Stomach (tissue), 9 donors: ENCODE results near the gene SEZ6L. TPM values are rescaled to one million over a fixed set of nuclear protein-coding genes. Genes with fewer than 3 reads are reported as not detected.

Source experiments
- DNase-seq, 2 donors: peaks; one replicate each; pipeline versions ENCODE4 v3.0.0 to v3.0.0-alpha.2; 2013 to 2019
- H3K27ac ChIP-seq, 5 donors: fragments of 200-600 bp in 4 of 5; sonication (generic) in 4 of 5; one replicate each; pipeline ENCODE4 v1.5.1; 2013 to 2019; ENCODE audit warnings: mild to moderate bottlenecking in 1 of 5, moderate library complexity in 1 of 5
- H3K27me3 ChIP-seq, 3 donors: fragments of 200-600 bp; sonication (generic); one replicate each; pipeline ENCODE4 v1.5.1; 2017 to 2019; ENCODE audit warnings: mixed run types in 1 of 3
- H3K36me3 ChIP-seq, 4 donors: fragments of 200-600 bp; sonication (generic); 1 replicate in 3 of 4; 2 replicates in 1 of 4; pipeline ENCODE4 v1.5.1; 2016 to 2019
- H3K4me1 ChIP-seq, 4 donors: fragments of 200-600 bp; sonication (generic); one replicate each; pipeline ENCODE4 v1.5.1; 2016 to 2019
- H3K4me3 ChIP-seq, 4 donors: fragments of 200-600 bp; sonication (generic) in 3 of 4; one replicate each; pipeline ENCODE4 v1.5.1; 2016 to 2019; ENCODE audit warnings: mild to moderate bottlenecking in 1 of 4
- H3K9me3 ChIP-seq, 4 donors: fragments of 200-600 bp; sonication (generic); one replicate each; pipeline ENCODE4 v1.5.1; 2016 to 2019
- EP300 ChIP-seq: sonication (generic); formaldehyde crosslinking; IDR thresholded peaks from one replicate; pipeline ENCODE4 v1.6.1; 2017; ENCODE audit warnings: antibody characterized with exemption
- POLR2A ChIP-seq, 4 donors: fragments of 450-650 bp; IDR thresholded peaks; one replicate each; pipeline ENCODE4 v1.6.1; 2016; ENCODE audit warnings: antibody characterized with exemption in 4 of 4, control low read depth in 2 of 4, mild to moderate bottlenecking in 1 of 4, moderate library complexity in 1 of 4
- POLR2AphosphoS5 ChIP-seq, 3 donors: sonication (generic); formaldehyde crosslinking; IDR thresholded peaks; one replicate each; pipeline ENCODE4 v1.6.1; 2016; ENCODE audit warnings: antibody characterized with exemption in 3 of 3
- WGBS, 5 donors: extraction: QIAGEN DNeasy Blood & Tissue Kit in 3 of 5; methylation state at CpG; one replicate each; pipeline versions ENCODE4 v1.1.5 to v1.1.7; 2013 to 2018; 5-methylcytosine and 5-hydroxymethylcytosine counted together
- intact Hi-C: fragments of 100-400 bp; cut with DNase I; formaldehyde crosslinking; loops from one replicate; pipeline ENCODE4 v1.15.1; 2023; ENCODE audit warnings: low total_unique reads
- polyA plus RNA-seq, 3 donors: library from polyadenylated mRNA; stranded (reverse); fragments of 200-250 nt; gene quantifications; one replicate each; pipeline ENCODE4 v1.2.3, GENCODE V29; 2013
- total RNA-seq, 5 donors: library from RNA; depleted of rRNA; stranded (reverse); fragments of >200 nt; gene quantifications; one replicate each; pipeline versions ENCODE4 v1.1.0 to v1.2.3, GENCODE V29; 2014 to 2016
- TF ChIP-seq, protein P1 (sequence below), 7 experiments: fragments of 450-650 bp in 4 of 7; fragments of 200-600 bp in 3 of 7; sonication (generic) in 3 of 7; IDR thresholded peaks; one replicate each; pipeline ENCODE4 v1.5.1; 2016 to 2019; ENCODE audit warnings: antibody characterized with exemption in 7 of 7, control low read depth in 2 of 7, mild to moderate bottlenecking in 1 of 7
- donor health status: healthy with polysubstance abuse.
- donor health status: Bipolar disorder and iron deficiency.
- donor health status: healthy.

Gene SEZ6L
- total and polyA plus RNA-seq, 8 donors: 0.03 to 1.1 (median 0.06) TPM; not detected in 5

GRCh38 chr22:26259510-26259909 is 90.2 kb downstream of the SEZ6L start:
- no peaks in the 10 kb centered on the region for H3K4me1 ChIP-seq
- TF ChIP-seq, protein P1, sequence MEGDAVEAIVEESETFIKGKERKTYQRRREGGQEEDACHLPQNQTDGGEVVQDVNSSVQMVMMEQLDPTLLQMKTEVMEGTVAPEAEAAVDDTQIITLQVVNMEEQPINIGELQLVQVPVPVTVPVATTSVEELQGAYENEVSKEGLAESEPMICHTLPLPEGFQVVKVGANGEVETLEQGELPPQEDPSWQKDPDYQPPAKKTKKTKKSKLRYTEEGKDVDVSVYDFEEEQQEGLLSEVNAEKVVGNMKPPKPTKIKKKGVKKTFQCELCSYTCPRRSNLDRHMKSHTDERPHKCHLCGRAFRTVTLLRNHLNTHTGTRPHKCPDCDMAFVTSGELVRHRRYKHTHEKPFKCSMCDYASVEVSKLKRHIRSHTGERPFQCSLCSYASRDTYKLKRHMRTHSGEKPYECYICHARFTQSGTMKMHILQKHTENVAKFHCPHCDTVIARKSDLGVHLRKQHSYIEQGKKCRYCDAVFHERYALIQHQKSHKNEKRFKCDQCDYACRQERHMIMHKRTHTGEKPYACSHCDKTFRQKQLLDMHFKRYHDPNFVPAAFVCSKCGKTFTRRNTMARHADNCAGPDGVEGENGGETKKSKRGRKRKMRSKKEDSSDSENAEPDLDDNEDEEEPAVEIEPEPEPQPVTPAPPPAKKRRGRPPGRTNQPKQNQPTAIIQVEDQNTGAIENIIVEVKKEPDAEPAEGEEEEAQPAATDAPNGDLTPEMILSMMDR (IDR thresholded peaks at IDR 0.05): no peak
- TF ChIP-seq EP300: no peak
- TF ChIP-seq POLR2A (IDR thresholded peaks at IDR 0.05): no peak
- TF ChIP-seq POLR2AphosphoS5 (IDR thresholded peaks at IDR 0.05): no peak
- H3K27me3 ChIP-seq: peaks cover 0 to 24% (median 6%) of the 10 kb centered on the region in 3 donors
- no peak overlapping the region for H3K4me3 ChIP-seq
- peak in 1 of 2 donors; percentile 56 for DNase-seq
- intact Hi-C loops: no loop called here
- no peak overlapping the region for H3K27ac ChIP-seq
- WGBS, 5 donors: 3 to 7% (median 4%) methylated on average over 6 of the region's 6 CpGs
- no peaks in the 10 kb centered on the region for H3K9me3 ChIP-seq
- no peaks in the 10 kb centered on the region for H3K36me3 ChIP-seq

- Histone ChIP-seq H3K9me3 (no peaks in the 10 kb centered on the region), H3K36me3 (no peaks in the 10 kb centered on the region), H3K4me1 (no peaks in the 10 kb centered on the region), H3K4me3 (no peak overlapping the region), H3K27me3 (peaks cover 3 to 47% (median 6%) of the 10 kb centered on the region in 3 donors), H3K27ac (no peak overlapping the region)
- intact Hi-C loops: loop anchor here (10.0 kb wide), 1 partner anchor 59 kb away; no protein-coding TSS in a partner anchor
- WGBS, 5 donors: 25 to 72% (median 64%) methylated on average over 1 of the region's 1 CpG
- no peak for DNase-seq
- TF ChIP-seq POLR2A (IDR thresholded peaks at IDR 0.05) (no peak), EP300 (no peak), POLR2AphosphoS5 (IDR thresholded peaks at IDR 0.05) (no peak)
- TF ChIP-seq, protein P1 (IDR thresholded peaks at IDR 0.05): no peak
Measured at GRCh38 chr22:26264162-26264561, 94.9 kb downstream of the SEZ6L start.

DNA sequence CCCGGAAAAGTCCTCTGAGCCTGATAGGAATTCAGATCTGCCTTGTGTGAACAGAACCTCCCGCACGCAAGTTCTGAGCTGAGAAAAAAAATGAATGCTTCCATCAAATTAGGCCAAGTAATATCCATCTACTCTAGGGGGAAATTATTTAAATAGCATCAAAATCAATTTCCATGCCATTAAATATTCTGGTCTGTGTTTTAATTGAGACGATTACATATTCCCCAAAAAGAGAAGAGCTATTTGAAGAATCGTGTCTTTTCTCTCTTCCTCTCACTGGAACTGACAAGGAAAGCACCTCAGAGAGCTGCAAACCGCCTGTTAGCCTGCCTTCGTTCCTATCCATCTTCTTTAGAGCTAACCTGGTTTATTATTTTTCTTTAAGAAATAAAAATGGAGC is 96.0 kb downstream of the SEZ6L start:
- H3K4me1 ChIP-seq: no peaks in the 10 kb centered on the region
- H3K4me3 ChIP-seq: no peak overlapping the region
- DNase-seq: no peak
- intact Hi-C loops: loop anchor here (10.0 kb wide), 1 partner anchor 60 kb away; no protein-coding TSS in a partner anchor
- H3K27ac ChIP-seq: no peak overlapping the region
- H3K27me3 ChIP-seq: peaks cover 3 to 47% (median 6%) of the 10 kb centered on the region in 3 donors
- TF ChIP-seq POLR2AphosphoS5 (IDR thresholded peaks at IDR 0.05) (no peak), EP300 (no peak)
- 60 to 77% (median 69%) methylated on average over 7 of the region's 7 CpGs for WGBS, 5 donors
- no peaks in the 10 kb centered on the region for H3K36me3 ChIP-seq
- no peaks in the 10 kb centered on the region for H3K9me3 ChIP-seq

GRCh38 chr22:26265909-26266308 is 96.6 kb downstream of the SEZ6L start:
- H3K4me1 ChIP-seq: no peaks in the 10 kb centered on the region
- intact Hi-C loops: loop anchor here (10.0 kb wide), 1 partner anchor 61 kb away; no protein-coding TSS in a partner anchor
- 81 to 83% (median 82%) methylated on average over 6 of the region's 6 CpGs for WGBS, 5 donors
- TF ChIP-seq, protein P1 (IDR thresholded peaks at IDR 0.05): no peak
- H3K4me3 ChIP-seq: no peak overlapping the region
- peaks cover 3 to 47% (median 6%) of the 10 kb centered on the region in 3 donors for H3K27me3 ChIP-seq
- no peak overlapping the region for H3K27ac ChIP-seq
- no peaks in the 10 kb centered on the region for H3K9me3 ChIP-seq
- H3K36me3 ChIP-seq: no peaks in the 10 kb centered on the region
- DNase-seq: no peak

GRCh38 chr22:26267856-26268255 is 98.6 kb downstream of the SEZ6L start:
- 24 to 40% (median 29%) methylated on average over 1 of the region's 1 CpG for WGBS, 5 donors
- TF ChIP-seq POLR2AphosphoS5 (IDR thresholded peaks at IDR 0.05): no peak
- TF ChIP-seq, protein P1 (IDR thresholded peaks at IDR 0.05): no peak
- TF ChIP-seq POLR2A (IDR thresholded peaks at IDR 0.05): no peak
- TF ChIP-seq EP300: no peak
- no peaks in the 10 kb centered on the region for H3K4me1 ChIP-seq
- H3K27ac ChIP-seq: no peak overlapping the region
- no peak overlapping the region for H3K4me3 ChIP-seq
- H3K9me3 ChIP-seq: no peaks in the 10 kb centered on the region
- H3K27me3 ChIP-seq: peaks cover 3 to 57% (median 6%) of the 10 kb centered on the region in 3 donors
- intact Hi-C loops: loop anchor here (10.0 kb wide), 1 partner anchor 63 kb away; no protein-coding TSS in a partner anchor
- no peaks in the 10 kb centered on the region for H3K36me3 ChIP-seq
- DNase-seq: no peak
